HepG2 (cell line): ENCODE data around the gene PACSIN1. TPM values are rescaled to one million over a fixed set of nuclear protein-coding genes. Genes with fewer than 3 reads are reported as not detected.

Experiments
- ATAC-seq: fragments of 200-7000 bp; cut with Tn5 transposase; 3 replicates; pipeline ENCODE4 v1.9.1; 2020; ENCODE audit warnings: mild to moderate bottlenecking, moderate library complexity
- BruUV-seq: library from RNA; stranded (reverse); fragments of 400-500 nt; replicated peaks from 2 replicates; lab custom pipeline; 2021; lab: Mats Ljungman, UMichigan
- CTCF ChIA-PET: fragments of 300-600 bp; formaldehyde crosslinking; extraction: SDS; loops from one replicate; lab custom pipeline; 2021; ENCODE audit warnings: low total read pairs, inconsistent platforms, low intra/inter-chr PET ratio; lab: Yijun Ruan, JAX
- POLR2A ChIA-PET: fragments of 350-600 bp; sonication (Branson Sonifier 250); formaldehyde crosslinking; loops from one replicate; lab custom pipeline; 2020; ENCODE audit warnings: antibody characterized with exemption, inconsistent platforms; lab: Yijun Ruan, JAX
- DNase-seq: peaks from one replicate; pipeline ENCODE4 v3.0.0-alpha.2; 2015; ENCODE audit warnings: low spot score
- FAIRE-seq: peaks from 3 replicates; lab custom pipeline; 2011; peaks lifted over from hg19 to GRCh38; lab: Jason Lieb, UNC
- H2AFZ ChIP-seq: one replicate; pipeline ENCODE4 v1.6.1; 2011; ENCODE audit warnings: low read length, inconsistent platforms
- H3K27ac ChIP-seq: fragments of 300-600 bp; 3 replicates; pipeline ENCODE4 v1.8.0; 2011; ENCODE audit warnings: mixed run types, mild to moderate bottlenecking, mixed read lengths, low read length, inconsistent platforms; ENCODE audit not compliant: insufficient read depth; ENCODE audit errors: extremely low read length
- H3K27me3 ChIP-seq, 2 experiments: fragments of 200-600 bp in 1 of 2; 2 replicates in 1 of 2; 3 replicates in 1 of 2; pipeline versions ENCODE4 v1.6.0 to v1.8.0; 2011; ENCODE audit warnings: low read length in 2 of 2, mild to moderate bottlenecking in 2 of 2, moderate library complexity in 2 of 2, inconsistent platforms in 1 of 2; ENCODE audit not compliant: insufficient read depth in 2 of 2, control insufficient read depth in 1 of 2
- H3K36me3 ChIP-seq, 2 experiments: fragments of 200-600 bp in 1 of 2; replicated peaks in 1 of 2; 2 replicates in 1 of 2; 3 replicates in 1 of 2; pipeline versions ENCODE4 v1.5.1 to v1.8.0; 2011; ENCODE audit warnings: low read length in 2 of 2, inconsistent platforms in 1 of 2; ENCODE audit not compliant: insufficient read depth in 2 of 2, control insufficient read depth in 1 of 2
- H3K4me1 ChIP-seq: 2 replicates; pipeline ENCODE4 v1.5.1; 2012; ENCODE audit warnings: low read length, inconsistent platforms; ENCODE audit not compliant: insufficient read depth
- H3K4me2 ChIP-seq: 2 replicates; pipeline ENCODE4 v1.6.0; 2011; ENCODE audit warnings: low read depth, low read length, inconsistent platforms
- H3K4me3 ChIP-seq, 3 experiments: fragments of 200-600 bp in 1 of 3; sonication (generic), shearing (Covaris generic) in 1 of 3; replicated peaks in 1 of 3; 2 replicates each; pipeline ENCODE4 v1.5.1; 2011 to 2016; ENCODE audit warnings: low read length in 3 of 3, inconsistent platforms in 2 of 3, low read depth in 2 of 3, mild to moderate bottlenecking in 2 of 3, control low read depth in 1 of 3, mixed read lengths in 1 of 3; ENCODE audit not compliant: insufficient read depth in 1 of 3
- H3K79me2 ChIP-seq: one replicate; pipeline ENCODE4 v1.6.1; 2011; ENCODE audit warnings: low read length, inconsistent platforms; ENCODE audit not compliant: insufficient read depth
- H3K9ac ChIP-seq: 2 replicates; pipeline ENCODE4 v1.6.0; 2011; ENCODE audit warnings: mild to moderate bottlenecking, low read depth, low read length, inconsistent platforms; ENCODE audit not compliant: insufficient read depth
- H3K9me3 ChIP-seq: 2 replicates; pipeline ENCODE4 v1.5.1; 2012; ENCODE audit warnings: mild to moderate bottlenecking, low read length
- H4K20me1 ChIP-seq: 2 replicates; pipeline ENCODE4 v1.6.0; 2011; ENCODE audit warnings: inconsistent platforms, mild to moderate bottlenecking, low read length, moderate library complexity; ENCODE audit not compliant: insufficient read depth
- ATF4 ChIP-seq, 2 experiments: fragments of 450-650 bp in 1 of 2; sonication (generic) in 1 of 2; formaldehyde crosslinking; IDR thresholded peaks; 2 replicates each; pipeline versions ENCODE4 v1.5.0 to v1.8.0; 2020 to 2022; ENCODE audit warnings: mild to moderate bottlenecking in 1 of 2, missing genetic modification reagents in 1 of 2
- FOXA1 ChIP-seq, 2 experiments: fragments of 450-650 bp in 1 of 2; sonication (generic) in 1 of 2; formaldehyde crosslinking in 1 of 2; IDR thresholded peaks; 2 replicates each; pipeline versions ENCODE4 v1.4.0 to v1.6.1; 2016 to 2020; ENCODE audit warnings: missing genetic modification reagents in 1 of 2
- HNRNPL ChIP-seq: fragments of 200-400 bp; formaldehyde crosslinking; IDR thresholded peaks from 2 replicates; pipeline ENCODE4 v1.6.1; 2017; ENCODE audit warnings: mild to moderate bottlenecking, low read depth, low read length
- JUND ChIP-seq: sonication (generic); formaldehyde crosslinking; IDR thresholded peaks from 2 replicates; pipeline ENCODE4 v1.8.0; 2022; ENCODE audit warnings: mild to moderate bottlenecking, missing genetic modification reagents
- MED1 ChIP-seq: sonication (generic); formaldehyde crosslinking; IDR thresholded peaks from 2 replicates; pipeline ENCODE4 v1.4.0; 2020; ENCODE audit warnings: missing genetic modification reagents
- RFX5 ChIP-seq: IDR thresholded peaks from 2 replicates; pipeline ENCODE4 v1.6.1; 2011; ENCODE audit warnings: low read depth, low read length, improper control_type of control experiment
- SP4 ChIP-seq: sonication (generic); formaldehyde crosslinking; IDR thresholded peaks from 2 replicates; pipeline ENCODE4 v1.8.1; 2023; ENCODE audit warnings: mild to moderate bottlenecking, missing genetic modification reagents
- YEATS2 ChIP-seq: sonication (generic); formaldehyde crosslinking; IDR thresholded peaks from 2 replicates; pipeline ENCODE4 v1.4.0; 2020; ENCODE audit warnings: missing genetic modification reagents, borderline replicate concordance
- ZFP36L1 ChIP-seq: sonication (generic); formaldehyde crosslinking; IDR thresholded peaks from 2 replicates; pipeline ENCODE4 v1.8.0; 2022; ENCODE audit warnings: mild to moderate bottlenecking, missing genetic modification reagents, moderate library complexity
- ZNF142 ChIP-seq: sonication (generic); formaldehyde crosslinking; IDR thresholded peaks from 2 replicates; pipeline ENCODE4 v1.4.0; 2020; ENCODE audit warnings: missing genetic modification reagents
- ZNF331 ChIP-seq: sonication (generic); formaldehyde crosslinking; IDR thresholded peaks from 2 replicates; pipeline ENCODE4 v1.4.0; 2020; ENCODE audit warnings: missing genetic modification reagents
- ZNF609 ChIP-seq: sonication (generic); formaldehyde crosslinking; IDR thresholded peaks from 2 replicates; pipeline ENCODE4 v1.4.0; 2020; ENCODE audit warnings: mild to moderate bottlenecking, missing genetic modification reagents, borderline replicate concordance
- WGBS: methylation state at CpG from one replicate; pipeline ENCODE4 v1.1.6; 2017; ENCODE audit warnings: low lambda C conversion rate; 5-methylcytosine and 5-hydroxymethylcytosine counted together
- in situ Hi-C: cut with HindIII; loops from 2 replicates; pipeline ENCODE4 v1.10.0; 2017; ENCODE audit warnings: low pct_unique_long_range_greater_than_20kb; ENCODE audit not compliant: extremely low pct_ligation_motif_present
- intact Hi-C: fragments of 100-400 bp; cut with micrococcal nuclease; formaldehyde crosslinking; loops from one replicate; pipeline ENCODE4 v1.10.0; 2022; ENCODE audit not compliant: unreplicated experiment
- polyA plus RNA-seq, 8 experiments: library from polyadenylated mRNA; depleted of rRNA in 3 of 8; stranded (reverse) in 7 of 8; unstranded in 1 of 8; fragments of >200 nt; fragmentation: Illumina TruSeq in 4 of 8; extraction: Trizol in 4 of 8; gene quantifications; 2 replicates each; pipeline versions ENCODE4 v1.2.1 to v1.2.3, GENCODE V29; 2011 to 2016; ENCODE audit warnings: low read depth in 4 of 8, missing spikeins in 1 of 8, mixed read lengths in 1 of 8; ENCODE audit not compliant: insufficient read depth in 1 of 8
- total RNA-seq, 5 experiments: library from RNA; depleted of rRNA; stranded (reverse); fragments of >200 nt; fragmentation: Illumina TruSeq; extraction: Trizol; gene quantifications; 2 replicates each; pipeline ENCODE4 v1.2.3, GENCODE V29; 2016; ENCODE audit warnings: low read depth in 1 of 5
- TF ChIP-seq, protein P1 (sequence below): IDR thresholded peaks from 2 replicates; pipeline ENCODE4 v1.6.1; 2016; ENCODE audit warnings: missing genetic modification reagents, missing compliant biosample characterization

PACSIN1 gene
- total and polyA plus RNA-seq, 2 of the 13 experiments (the other 11 are each of a cell fraction or from before 2014, with no cell fraction given) = not detected

GRCh38 chr6:34532230-34532629, 66.4 kb downstream of the PACSIN1 start:
- no peak overlapping the region for H3K4me3 ChIP-seq
- TF ChIP-seq RFX5 (no peak), MED1 (CRISPR knock-in tag) (no peak), SP4 (CRISPR knock-in tag) (no peak), ZNF331 (CRISPR knock-in tag) (no peak), ZNF142 (CRISPR knock-in tag) (no peak), ATF4 (CRISPR knock-in tag; IDR thresholded peaks at IDR 0.05) (no peak), HNRNPL (no peak), ZNF609 (CRISPR knock-in tag) (no peak), YEATS2 (no peak), FOXA1 (IDR thresholded peaks at IDR 0.05) (no peak), FOXA1 (CRISPR knock-in tag; IDR thresholded peaks at IDR 0.05) (no peak), ZFP36L1 (CRISPR knock-in tag) (no peak), JUND (no peak)
- TF ChIP-seq, protein P1, sequence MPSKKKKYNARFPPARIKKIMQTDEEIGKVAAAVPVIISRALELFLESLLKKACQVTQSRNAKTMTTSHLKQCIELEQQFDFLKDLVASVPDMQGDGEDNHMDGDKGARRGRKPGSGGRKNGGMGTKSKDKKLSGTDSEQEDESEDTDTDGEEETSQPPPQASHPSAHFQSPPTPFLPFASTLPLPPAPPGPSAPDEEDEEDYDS (CRISPR knock-in tag) = no peak

More at GRCh38 chr6:34532230-34532629, 66.4 kb downstream of the PACSIN1 start:
- no peaks in the 10 kb centered on the region for H3K9me3 ChIP-seq
- POLR2A ChIA-PET = no interaction called here
- no peaks in the 10 kb centered on the region for H3K79me2 ChIP-seq
- DNase-seq = no peak
- WGBS = 47% methylated on average over 15 of the region's 15 CpGs
- ATAC-seq = no peak
- in situ Hi-C loops = no loop called here
- FAIRE-seq = no peak
- H3K36me3 ChIP-seq = no peaks in the 10 kb centered on the region
- peaks cover 16% of the 10 kb centered on the region for H3K4me1 ChIP-seq
- no peak overlapping the region for H3K4me2 ChIP-seq
- no peak overlapping the region for H2AFZ ChIP-seq
- intact Hi-C loops = no loop called here
- CTCF ChIA-PET = no interaction called here
- H3K9ac ChIP-seq = no peak overlapping the region
- H3K27me3 ChIP-seq = peaks cover 18 to 55% of the 10 kb centered on the region in 2 experiments
- no peaks in the 10 kb centered on the region for H4K20me1 ChIP-seq
- no TSS peak for BruUV-seq
- H3K27ac ChIP-seq = no peak overlapping the region
